Psoas muscle (tissue), 8 donors: ENCODE results near the gene ATAD3C. TPM values are rescaled to one million over a fixed set of nuclear protein-coding genes. Genes with fewer than 3 reads are reported as not detected.

ENCODE experiments used
- ATAC-seq, 4 donors: fragments of 200-7000 bp; cut with Tn5 transposase; one replicate each; pipeline ENCODE4 v1.9.1; 2020; ENCODE audit warnings: moderate library complexity in 3 of 4, mild to moderate bottlenecking in 2 of 4
- DNase-seq, 2 donors: peaks; one replicate each; pipeline ENCODE4 v3.0.0-alpha.2; 2020
- H3K27ac ChIP-seq: fragments of 200-600 bp; one replicate; pipeline ENCODE4 v1.8.0; 2022
- H3K27me3 ChIP-seq, 3 donors: fragments of 200-600 bp in 1 of 3; one replicate each; pipeline versions ENCODE4 v1.6.1 to v1.8.0; 2013 to 2022; ENCODE audit warnings: low read length in 2 of 3, mild to moderate bottlenecking in 2 of 3, moderate library complexity in 1 of 3; ENCODE audit not compliant: insufficient read depth in 3 of 3
- H3K36me3 ChIP-seq, 2 donors: fragments of 200-600 bp in 1 of 2; one replicate each; pipeline versions ENCODE4 v1.6.1 to v1.8.0; 2013 to 2022; ENCODE audit warnings: low read depth in 1 of 2, mild to moderate bottlenecking in 1 of 2, moderate library complexity in 1 of 2; ENCODE audit not compliant: insufficient read depth in 1 of 2
- H3K4me1 ChIP-seq: fragments of 200-600 bp; one replicate; pipeline ENCODE4 v1.8.0; 2022
- H3K4me3 ChIP-seq: fragments of 200-600 bp; one replicate; pipeline ENCODE4 v1.8.0; 2022; ENCODE audit warnings: mild to moderate bottlenecking
- H3K9me3 ChIP-seq: fragments of 200-600 bp; one replicate; pipeline ENCODE4 v1.8.0; 2022
- WGBS, 3 donors: extraction: QIAGEN DNeasy Blood & Tissue Kit; methylation state at CpG; one replicate each; pipeline versions ENCODE4 v1.1.6 to v1.1.7; 2013; 5-methylcytosine and 5-hydroxymethylcytosine counted together
- intact Hi-C, 2 donors: fragments of 100-400 bp; cut with DNase I; formaldehyde crosslinking; loops; one replicate each; pipeline versions ENCODE4 v1.11.0 to v1.14.2; 2022
- polyA plus RNA-seq, 3 donors: library from polyadenylated mRNA; stranded (reverse); fragments of 200-250 nt; gene quantifications; one replicate each; pipeline ENCODE4 v1.2.3, GENCODE V29; 2013
- total RNA-seq, 4 donors: library from RNA; stranded (reverse); fragmentation: NEBNext Ultra II Directional in 2 of 4; extraction: Animal tissue kit (Norgen Biotek cat#: 25700) in 2 of 4; gene quantifications; one replicate each; pipeline versions ENCODE4 v1.2.1 to v1.2.4, GENCODE V29; 2021 to 2023
- TF ChIP-seq, protein P1 (sequence below): fragments of 200-600 bp; IDR thresholded peaks from one replicate; pipeline ENCODE4 v1.8.0; 2022; ENCODE audit warnings: antibody characterized with exemption
- donor health status: healthy with polysubstance abuse.
- donor health status: DM: no; HTN: no; CAD: no; lungs with moderate emphysema.
- donor health status: Bipolar disorder and iron deficiency.
- donor health status: healthy.
- donor health status: DM: yes; HTN: yes; CAD: no.
- donor health status: DM: no; HTN: no; CAD: no.
- donor health status: DM: no; HTN: no; CAD: no.
- donor health status: DM: yes; HTN: yes; CAD: no.

ATAD3C gene
- total and polyA plus RNA-seq, 7 donors, result 0.12 to 0.99 (median 0.55) TPM

DNA sequence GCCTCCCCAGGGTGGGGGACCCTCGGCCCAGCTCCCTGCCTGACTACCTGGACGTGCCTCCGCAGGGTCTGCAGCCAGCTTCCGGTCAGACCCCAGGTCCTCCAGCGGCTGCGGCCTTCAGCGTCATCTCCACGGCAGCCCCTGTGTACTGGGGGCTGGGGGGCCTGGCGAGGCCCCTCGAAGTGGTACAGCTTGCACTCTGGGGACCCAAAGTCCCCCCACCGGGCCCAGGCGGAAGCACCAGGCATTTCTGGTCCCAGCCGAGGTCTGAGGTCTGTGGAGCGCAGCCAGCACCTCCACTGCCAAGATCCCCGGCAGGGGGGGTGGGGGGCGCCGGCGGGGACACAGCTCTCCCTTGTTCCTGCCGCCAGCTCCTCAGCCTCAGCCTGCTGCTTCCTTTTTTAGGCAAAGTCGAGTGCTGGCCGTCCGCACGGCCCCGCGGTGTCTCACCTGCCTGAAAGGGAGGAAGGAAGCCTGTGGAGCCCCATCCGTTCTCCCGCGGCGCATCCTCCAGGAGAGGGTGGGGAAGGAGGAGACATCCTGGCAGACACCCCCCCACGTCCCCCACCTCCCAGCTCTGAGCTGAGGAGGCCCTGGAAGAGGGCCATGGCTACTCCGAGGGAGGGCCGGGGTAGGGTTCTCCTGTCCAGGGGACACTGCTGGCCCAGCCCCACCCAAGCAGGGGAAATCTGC lies 15.2 kb upstream of the ATAD3C start:
- H3K4me1 ChIP-seq, result peaks cover 23% of the 10 kb centered on the region
- DNase-seq, result peak in 1 of 2 donors; percentile 75
- intact Hi-C loops, result no loop called here

DNA sequence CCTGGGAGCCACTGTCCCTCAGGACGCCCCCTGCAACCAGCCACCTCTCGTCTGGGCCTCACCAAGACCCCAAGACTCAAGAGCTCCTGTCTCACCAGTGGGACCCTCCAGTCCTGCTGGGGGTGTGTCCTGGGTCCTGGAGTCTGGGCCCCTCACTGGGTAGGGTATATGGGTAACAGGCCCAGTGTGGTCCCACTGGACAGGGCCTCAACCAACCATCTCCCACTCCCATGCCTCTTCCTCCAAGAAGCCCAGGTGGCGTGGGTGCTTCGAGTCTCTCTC lies 14.7 kb upstream of the ATAD3C start:
- intact Hi-C loops, result no loop called here
- Histone ChIP-seq H3K27me3 (peaks cover 0 to 8% (median 0%) of the 10 kb centered on the region in 3 donors), H3K4me1 (peaks cover 18% of the 10 kb centered on the region), H3K4me3 (peak overlapping the region; percentile 65), H3K27ac (peak overlapping the region; percentile 75), H3K36me3 (no peaks in the 10 kb centered on the region), H3K9me3 (no peaks in the 10 kb centered on the region)
- WGBS, 3 donors, result 54 to 79% (median 70%) methylated on average over 4 of the region's 4 CpGs
- DNase-seq, result no peak
- ATAC-seq, result no peak
- TF ChIP-seq, protein P1, sequence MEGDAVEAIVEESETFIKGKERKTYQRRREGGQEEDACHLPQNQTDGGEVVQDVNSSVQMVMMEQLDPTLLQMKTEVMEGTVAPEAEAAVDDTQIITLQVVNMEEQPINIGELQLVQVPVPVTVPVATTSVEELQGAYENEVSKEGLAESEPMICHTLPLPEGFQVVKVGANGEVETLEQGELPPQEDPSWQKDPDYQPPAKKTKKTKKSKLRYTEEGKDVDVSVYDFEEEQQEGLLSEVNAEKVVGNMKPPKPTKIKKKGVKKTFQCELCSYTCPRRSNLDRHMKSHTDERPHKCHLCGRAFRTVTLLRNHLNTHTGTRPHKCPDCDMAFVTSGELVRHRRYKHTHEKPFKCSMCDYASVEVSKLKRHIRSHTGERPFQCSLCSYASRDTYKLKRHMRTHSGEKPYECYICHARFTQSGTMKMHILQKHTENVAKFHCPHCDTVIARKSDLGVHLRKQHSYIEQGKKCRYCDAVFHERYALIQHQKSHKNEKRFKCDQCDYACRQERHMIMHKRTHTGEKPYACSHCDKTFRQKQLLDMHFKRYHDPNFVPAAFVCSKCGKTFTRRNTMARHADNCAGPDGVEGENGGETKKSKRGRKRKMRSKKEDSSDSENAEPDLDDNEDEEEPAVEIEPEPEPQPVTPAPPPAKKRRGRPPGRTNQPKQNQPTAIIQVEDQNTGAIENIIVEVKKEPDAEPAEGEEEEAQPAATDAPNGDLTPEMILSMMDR, result no peak

More for the DNA sequence above, 15.2 kb upstream of the ATAD3C start:
- Histone ChIP-seq H3K27me3 (peaks cover 0 to 8% (median 0%) of the 10 kb centered on the region in 3 donors), H3K4me3 (peak overlapping the region; percentile 65), H3K36me3 (no peaks in the 10 kb centered on the region), H3K9me3 (no peaks in the 10 kb centered on the region), H3K27ac (peak overlapping the region; percentile 75)
- ATAC-seq, result peak in 1 of 4 donors; percentile 6
- WGBS, 3 donors, result 26 to 45% (median 44%) methylated on average over 20 to 32 of the region's 32 CpGs
- TF ChIP-seq, protein P1, result no peak

DNA sequence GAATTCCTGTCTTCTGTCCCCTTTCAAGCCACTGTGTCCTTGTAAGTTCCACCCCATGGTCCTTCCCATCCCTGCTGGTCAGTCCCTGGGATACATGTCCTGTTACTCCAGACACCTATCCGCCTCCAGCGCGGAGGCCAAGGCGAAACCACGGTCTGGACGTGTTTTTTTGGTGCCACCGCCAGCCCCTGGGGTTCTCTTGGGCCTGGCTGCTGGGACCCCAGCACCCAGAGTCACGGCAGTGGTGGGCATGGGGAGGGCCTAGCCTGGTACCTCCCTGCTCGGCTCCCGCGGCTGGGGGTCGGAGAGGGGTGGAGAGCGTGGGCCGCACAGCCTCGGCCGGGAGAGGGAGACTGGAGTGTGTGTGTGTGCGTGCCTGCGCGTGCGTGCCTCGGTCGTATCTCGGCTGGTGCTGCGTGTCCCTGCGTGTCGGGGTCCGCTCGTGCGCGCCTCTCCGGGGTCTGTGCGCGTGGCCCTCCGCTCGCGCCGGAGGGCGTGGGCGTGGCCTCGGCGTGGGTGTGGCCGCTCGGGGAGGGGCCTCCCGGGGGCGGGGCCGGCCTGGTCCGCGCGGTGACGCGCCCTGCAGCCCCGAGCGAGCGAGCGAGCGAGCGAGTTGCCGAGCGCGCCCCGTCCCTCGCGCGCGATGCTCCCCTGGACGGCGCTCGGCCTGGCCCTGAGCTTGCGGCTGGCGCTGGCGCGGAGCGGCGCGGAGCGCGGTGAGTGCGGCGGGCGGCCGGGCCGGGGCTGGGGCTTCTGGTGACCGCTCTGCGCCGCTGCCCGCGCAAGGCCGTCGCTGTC lies 14.2 kb upstream of the ATAD3C start, which contains the start of gene VWA1:
TSS of gene VWA1 (plus strand) at position 585 of the 798 bp plus-strand sequence. CDS start at position 644, 59 bp downstream.
- WGBS, 3 donors, result 6 to 16% (median 8%) methylated on average over 36 to 89 of the region's 89 CpGs
- intact Hi-C loops, result no loop called here
- ATAC-seq (peak; percentile 66 to 79 (median 72)), DNase-seq (peak; percentile 78 to 86)
- Histone ChIP-seq H3K9me3 (no peaks in the 10 kb centered on the region), H3K4me3 (peak within 1 kb of the TSS; percentile 65), H3K4me1 (peaks cover 18% of the 10 kb centered on the region), H3K27me3 (peaks cover 0 to 8% (median 0%) of the 10 kb centered on the region in 3 donors), H3K27ac (peak within 1 kb of the TSS; percentile 75), H3K36me3 (no peaks in the 10 kb centered on the region)
- TF ChIP-seq, protein P1, result no peak

DNA sequence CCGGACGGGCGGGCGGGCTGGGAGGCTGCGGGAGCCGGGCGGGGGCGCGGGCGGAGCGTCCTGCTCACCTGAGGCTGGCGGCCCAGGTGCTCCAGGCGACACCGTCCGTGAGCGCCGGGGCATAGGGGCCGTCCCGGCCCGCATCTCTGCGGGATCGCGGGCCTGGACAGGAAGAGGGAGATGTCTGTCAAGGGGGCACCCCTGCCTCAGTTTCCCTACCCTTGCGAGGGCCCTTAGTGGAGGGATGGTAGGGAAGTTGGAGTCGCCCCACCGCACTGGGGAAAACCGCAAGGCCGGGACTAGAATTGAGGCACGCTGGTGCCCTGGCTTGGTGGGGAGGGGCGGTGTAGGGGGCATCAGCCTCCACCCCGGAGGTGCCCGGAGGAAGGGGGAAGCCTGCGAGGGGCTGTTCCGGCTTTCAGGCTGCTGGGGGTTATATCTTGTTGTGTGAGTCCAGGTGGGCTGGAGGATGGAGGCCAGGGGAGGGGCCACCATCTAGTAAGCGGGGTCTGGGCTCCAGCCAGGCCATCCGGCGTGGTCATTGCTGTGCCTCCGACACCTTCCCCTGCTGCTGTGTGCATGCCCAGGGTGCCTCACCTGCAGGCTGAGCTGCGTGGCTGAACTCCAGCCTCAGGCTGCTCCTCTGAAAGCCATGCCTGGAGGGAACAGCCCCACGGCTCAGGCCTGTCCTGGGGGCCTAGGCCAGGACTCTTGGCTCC lies 13.4 kb upstream of the ATAD3C start:
- DNase-seq (no peak), ATAC-seq (no peak)
- Histone ChIP-seq H3K27me3 (peaks cover 0 to 8% (median 0%) of the 10 kb centered on the region in 3 donors), H3K27ac (peak overlapping the region; percentile 75), H3K4me1 (peaks cover 18% of the 10 kb centered on the region), H3K9me3 (no peaks in the 10 kb centered on the region), H3K36me3 (no peaks in the 10 kb centered on the region), H3K4me3 (peak overlapping the region; percentile 65)
- TF ChIP-seq, protein P1, result no peak
- intact Hi-C loops, result no loop called here
- 11 to 18% (median 11%) methylated on average over 26 to 40 of the region's 40 CpGs for WGBS, 3 donors
